HG02763 (cell line): ENCODE results near the gene MAD2L2.

Source experiments
- ATAC-seq: cut with Tn5 transposase; IDR thresholded peaks from one replicate; pipeline ENCODE4 v1.9.1; 2021; ENCODE audit warnings: mild to moderate bottlenecking, moderate library complexity; ENCODE audit not compliant: unreplicated experiment

The MAD2L2 gene

GRCh38 chr1:11638121-11638520, 42.8 kb downstream of the MAD2L2 start:
- ATAC-seq, result no peak

GRCh38 chr1:11634365-11635192, 46.4 kb downstream of the MAD2L2 start:
- ATAC-seq, result no peak

GRCh38 chr1:11629184-11630016, 51.5 kb downstream of the MAD2L2 start:
- no peak for ATAC-seq

GRCh38 chr1:11628767-11629166, 52.2 kb downstream of the MAD2L2 start:
- ATAC-seq, result no peak

GRCh38 chr1:11626551-11626950, 54.4 kb downstream of the MAD2L2 start:
- ATAC-seq, result no peak
